Measurements from ENCODE around the gene ARHGEF37. TPM values are rescaled to one million over a fixed set of nuclear protein-coding genes. Genes with fewer than 3 reads are reported as not detected.
A peak's percentile ranks its signal among the peaks of the same experiment; 100 is the strongest.

The ARHGEF37 gene
- total RNA-seq, 1 donor from 2014 or later = 2.1 TPM

- H3K4me3 ChIP-seq (ENCODE audit: low read length in 3 of 3) = no peak overlapping the region
- H3K27me3 ChIP-seq (ENCODE audit: control insufficient read depth in 3 of 3, insufficient read depth in 3 of 3, low read length in 3 of 3) = no peaks in the 10 kb centered on the region
- peaks cover 25 to 42% (median 30%) of the 10 kb centered on the region in 3 donors for H3K36me3 ChIP-seq (ENCODE audit: control insufficient read depth in 3 of 3, insufficient read depth in 3 of 3, low read length in 3 of 3)
- no peaks in the 10 kb centered on the region for H3K9me3 ChIP-seq (ENCODE audit: control insufficient read depth in 3 of 3, low read length in 3 of 3)
- H3K9ac ChIP-seq (ENCODE audit: low read depth in 1 of 3, low read length in 3 of 3) = no peak overlapping the region
- H3K27ac ChIP-seq (ENCODE audit: low read depth, low read length) = no peak overlapping the region
- H3K4me1 ChIP-seq (ENCODE audit: control insufficient read depth in 3 of 3, insufficient read depth in 3 of 3, low read length in 3 of 3) = peaks cover 16 to 25% (median 18%) of the 10 kb centered on the region in 3 donors
Observed at GRCh38 chr5:149617760-149618306, 36.5 kb downstream of the ARHGEF37 start.

- Histone ChIP-seq H3K27ac (ENCODE audit: low read depth, low read length) (no peak overlapping the region), H3K27me3 (ENCODE audit: control insufficient read depth in 3 of 3, insufficient read depth in 3 of 3, low read length in 3 of 3) (no peaks in the 10 kb centered on the region), H3K4me3 (ENCODE audit: low read length in 3 of 3) (no peak overlapping the region), H3K9ac (ENCODE audit: low read depth in 1 of 3, low read length in 3 of 3) (peak overlapping the region in 1 of 3 donors; percentile 40), H3K36me3 (ENCODE audit: control insufficient read depth in 3 of 3, insufficient read depth in 3 of 3, low read length in 3 of 3) (peaks cover 30 to 51% (median 38%) of the 10 kb centered on the region in 3 donors), H3K9me3 (ENCODE audit: control insufficient read depth in 3 of 3, low read length in 3 of 3) (no peaks in the 10 kb centered on the region), H3K4me1 (ENCODE audit: control insufficient read depth in 3 of 3, insufficient read depth in 3 of 3, low read length in 3 of 3) (peaks cover 16 to 25% (median 18%) of the 10 kb centered on the region in 3 donors)
Observed at GRCh38 chr5:149618581-149619248, 37.4 kb downstream of the ARHGEF37 start.

- Histone ChIP-seq H3K9me3 (ENCODE audit: control insufficient read depth in 3 of 3, low read length in 3 of 3) (no peaks in the 10 kb centered on the region), H3K4me1 (ENCODE audit: control insufficient read depth in 3 of 3, insufficient read depth in 3 of 3, low read length in 3 of 3) (peaks cover 7 to 16% (median 12%) of the 10 kb centered on the region in 3 donors), H3K27me3 (ENCODE audit: control insufficient read depth in 3 of 3, insufficient read depth in 3 of 3, low read length in 3 of 3) (no peaks in the 10 kb centered on the region), H3K4me3 (ENCODE audit: low read length in 3 of 3) (no peak overlapping the region), H3K36me3 (ENCODE audit: control insufficient read depth in 3 of 3, insufficient read depth in 3 of 3, low read length in 3 of 3) (peaks cover 41 to 63% (median 56%) of the 10 kb centered on the region in 3 donors), H3K9ac (ENCODE audit: low read depth in 1 of 3, low read length in 3 of 3) (peak overlapping the region in 1 of 3 donors; percentile 16), H3K27ac (ENCODE audit: low read depth, low read length) (no peak overlapping the region)
Observed at GRCh38 chr5:149621415-149622098, 40.3 kb downstream of the ARHGEF37 start.

GRCh38 chr5:149622466-149622865 is 41.2 kb downstream of the ARHGEF37 start:
- H3K4me3 ChIP-seq (ENCODE audit: low read length in 3 of 3) = no peak overlapping the region
- no peaks in the 10 kb centered on the region for H3K27me3 ChIP-seq (ENCODE audit: control insufficient read depth in 3 of 3, insufficient read depth in 3 of 3, low read length in 3 of 3)
- peaks cover 49 to 66% (median 63%) of the 10 kb centered on the region in 3 donors for H3K36me3 ChIP-seq (ENCODE audit: control insufficient read depth in 3 of 3, insufficient read depth in 3 of 3, low read length in 3 of 3)
- no peaks in the 10 kb centered on the region for H3K9me3 ChIP-seq (ENCODE audit: control insufficient read depth in 3 of 3, low read length in 3 of 3)
- H3K9ac ChIP-seq (ENCODE audit: low read depth in 1 of 3, low read length in 3 of 3) = no peak overlapping the region
- peaks cover 7 to 14% (median 12%) of the 10 kb centered on the region in 3 donors for H3K4me1 ChIP-seq (ENCODE audit: control insufficient read depth in 3 of 3, insufficient read depth in 3 of 3, low read length in 3 of 3)
- no peak overlapping the region for H3K27ac ChIP-seq (ENCODE audit: low read depth, low read length)

- H3K4me3 ChIP-seq (ENCODE audit: low read length in 3 of 3) = no peak overlapping the region
- H3K27me3 ChIP-seq (ENCODE audit: control insufficient read depth in 3 of 3, insufficient read depth in 3 of 3, low read length in 3 of 3) = no peaks in the 10 kb centered on the region
- no peaks in the 10 kb centered on the region for H3K9me3 ChIP-seq (ENCODE audit: control insufficient read depth in 3 of 3, low read length in 3 of 3)
- H3K27ac ChIP-seq (ENCODE audit: low read depth, low read length) = no peak overlapping the region
- peaks cover 49 to 64% (median 60%) of the 10 kb centered on the region in 3 donors for H3K36me3 ChIP-seq (ENCODE audit: control insufficient read depth in 3 of 3, insufficient read depth in 3 of 3, low read length in 3 of 3)
- H3K4me1 ChIP-seq (ENCODE audit: control insufficient read depth in 3 of 3, insufficient read depth in 3 of 3, low read length in 3 of 3) = peaks cover 2 to 6% (median 6%) of the 10 kb centered on the region in 3 donors
- H3K9ac ChIP-seq (ENCODE audit: low read depth in 1 of 3, low read length in 3 of 3) = no peak overlapping the region
Observed at GRCh38 chr5:149623473-149623872, 42.2 kb downstream of the ARHGEF37 start.

- H3K36me3 ChIP-seq (ENCODE audit: control insufficient read depth in 3 of 3, insufficient read depth in 3 of 3, low read length in 3 of 3) = peaks cover 49 to 65% (median 49%) of the 10 kb centered on the region in 3 donors
- no peak overlapping the region for H3K9ac ChIP-seq (ENCODE audit: low read depth in 1 of 3, low read length in 3 of 3)
- no peaks in the 10 kb centered on the region for H3K27me3 ChIP-seq (ENCODE audit: control insufficient read depth in 3 of 3, insufficient read depth in 3 of 3, low read length in 3 of 3)
- no peak overlapping the region for H3K27ac ChIP-seq (ENCODE audit: low read depth, low read length)
- no peak overlapping the region for H3K4me3 ChIP-seq (ENCODE audit: low read length in 3 of 3)
- no peaks in the 10 kb centered on the region for H3K9me3 ChIP-seq (ENCODE audit: control insufficient read depth in 3 of 3, low read length in 3 of 3)
- H3K4me1 ChIP-seq (ENCODE audit: control insufficient read depth in 3 of 3, insufficient read depth in 3 of 3, low read length in 3 of 3) = peaks cover under 1 to 2% (median under 1%) of the 10 kb centered on the region in 3 donors
Observed at GRCh38 chr5:149627070-149627469, 45.8 kb downstream of the ARHGEF37 start.

- no peaks in the 10 kb centered on the region for H3K9me3 ChIP-seq (ENCODE audit: control insufficient read depth in 3 of 3, low read length in 3 of 3)
- no peak overlapping the region for H3K27ac ChIP-seq (ENCODE audit: low read depth, low read length)
- no peak overlapping the region for H3K9ac ChIP-seq (ENCODE audit: low read depth in 1 of 3, low read length in 3 of 3)
- peaks cover 4 to 7% (median 5%) of the 10 kb centered on the region in 3 donors for H3K4me1 ChIP-seq (ENCODE audit: control insufficient read depth in 3 of 3, insufficient read depth in 3 of 3, low read length in 3 of 3)
- peaks cover 42 to 56% (median 43%) of the 10 kb centered on the region in 3 donors for H3K36me3 ChIP-seq (ENCODE audit: control insufficient read depth in 3 of 3, insufficient read depth in 3 of 3, low read length in 3 of 3)
- H3K27me3 ChIP-seq (ENCODE audit: control insufficient read depth in 3 of 3, insufficient read depth in 3 of 3, low read length in 3 of 3) = no peaks in the 10 kb centered on the region
- no peak overlapping the region for H3K4me3 ChIP-seq (ENCODE audit: low read length in 3 of 3)
Observed at GRCh38 chr5:149628221-149628620, 46.9 kb downstream of the ARHGEF37 start.

- Histone ChIP-seq H3K27me3 (ENCODE audit: control insufficient read depth in 3 of 3, insufficient read depth in 3 of 3, low read length in 3 of 3) (no peaks in the 10 kb centered on the region), H3K9me3 (ENCODE audit: control insufficient read depth in 3 of 3, low read length in 3 of 3) (no peaks in the 10 kb centered on the region), H3K9ac (ENCODE audit: low read depth in 1 of 3, low read length in 3 of 3) (no peak overlapping the region), H3K4me3 (ENCODE audit: low read length in 3 of 3) (no peak overlapping the region), H3K4me1 (ENCODE audit: control insufficient read depth in 3 of 3, insufficient read depth in 3 of 3, low read length in 3 of 3) (peaks cover 4 to 7% (median 5%) of the 10 kb centered on the region in 3 donors), H3K27ac (ENCODE audit: low read depth, low read length) (no peak overlapping the region), H3K36me3 (ENCODE audit: control insufficient read depth in 3 of 3, insufficient read depth in 3 of 3, low read length in 3 of 3) (peaks cover 36 to 49% (median 38%) of the 10 kb centered on the region in 3 donors)
Observed at GRCh38 chr5:149628846-149629388, 47.6 kb downstream of the ARHGEF37 start.

GRCh38 chr5:149629421-149629820 is 48.1 kb downstream of the ARHGEF37 start:
- Histone ChIP-seq H3K27me3 (ENCODE audit: control insufficient read depth in 3 of 3, insufficient read depth in 3 of 3, low read length in 3 of 3) (no peaks in the 10 kb centered on the region), H3K27ac (ENCODE audit: low read depth, low read length) (no peak overlapping the region), H3K36me3 (ENCODE audit: control insufficient read depth in 3 of 3, insufficient read depth in 3 of 3, low read length in 3 of 3) (peaks cover 33 to 45% (median 36%) of the 10 kb centered on the region in 3 donors), H3K4me1 (ENCODE audit: control insufficient read depth in 3 of 3, insufficient read depth in 3 of 3, low read length in 3 of 3) (peaks cover 4 to 7% (median 5%) of the 10 kb centered on the region in 3 donors), H3K4me3 (ENCODE audit: low read length in 3 of 3) (no peak overlapping the region), H3K9ac (ENCODE audit: low read depth in 1 of 3, low read length in 3 of 3) (no peak overlapping the region), H3K9me3 (ENCODE audit: control insufficient read depth in 3 of 3, low read length in 3 of 3) (no peaks in the 10 kb centered on the region)
